Keratinocyte (primary cell): ENCODE data around the gene CGRRF1. TPM values are rescaled to one million over a fixed set of nuclear protein-coding genes. Genes with fewer than 3 reads are reported as not detected.

Experiments
- DNase-seq: peaks from one replicate; pipeline ENCODE4 v3.0.0-alpha.2; 2011; ENCODE audit warnings: low read depth, missing footprints, low spot score
- FAIRE-seq: peaks from 2 replicates; lab custom pipeline; 2011; peaks lifted over from hg19 to GRCh38; lab: Jason Lieb, UNC
- H2AFZ ChIP-seq: 2 replicates; pipeline ENCODE4 v1.6.0; 2012; ENCODE audit warnings: low read length, control low read depth, inconsistent platforms; ENCODE audit not compliant: control insufficient read depth
- H3K27ac ChIP-seq: 2 replicates; pipeline ENCODE4 v1.5.1; 2011; ENCODE audit warnings: low read length; ENCODE audit not compliant: control insufficient read depth, insufficient read depth
- H3K27me3 ChIP-seq: 3 replicates; pipeline ENCODE4 v1.6.0; 2011; ENCODE audit warnings: low read length; ENCODE audit not compliant: control insufficient read depth, insufficient read depth; ENCODE audit errors: extremely low read depth
- H3K36me3 ChIP-seq, 2 experiments: 2 replicates in 1 of 2; 3 replicates in 1 of 2; pipeline ENCODE4 v1.5.1; 2011; ENCODE audit warnings: low read length in 2 of 2, mild to moderate bottlenecking in 1 of 2; ENCODE audit not compliant: control insufficient read depth in 2 of 2, insufficient read depth in 2 of 2; ENCODE audit errors: extremely low read depth in 1 of 2
- H3K4me1 ChIP-seq: 3 replicates; pipeline ENCODE4 v1.5.1; 2011; ENCODE audit warnings: low read length; ENCODE audit not compliant: control insufficient read depth, insufficient read depth; ENCODE audit errors: extremely low read depth
- H3K4me2 ChIP-seq: 3 replicates; pipeline ENCODE4 v1.6.0; 2011; ENCODE audit warnings: low read depth, low read length; ENCODE audit not compliant: control insufficient read depth, insufficient read depth; ENCODE audit errors: extremely low read depth
- H3K4me3 ChIP-seq, 3 experiments: fragments of 200-600 bp in 1 of 3; sonication (generic) in 1 of 3; 2 replicates in 2 of 3; 3 replicates in 1 of 3; pipeline ENCODE4 v1.5.1; 2011 to 2016; ENCODE audit warnings: low read length in 3 of 3, mild to moderate bottlenecking in 3 of 3, control low read depth in 2 of 3, inconsistent platforms in 1 of 3, low read depth in 1 of 3, mixed read lengths in 1 of 3, mixed run types in 1 of 3, moderate library complexity in 1 of 3; ENCODE audit not compliant: control insufficient read depth in 2 of 3, insufficient read depth in 2 of 3; ENCODE audit errors: extremely low read depth in 1 of 3
- H3K79me2 ChIP-seq: 2 replicates; pipeline ENCODE4 v1.6.0; 2012; ENCODE audit warnings: low read length; ENCODE audit not compliant: control insufficient read depth, insufficient read depth
- H3K9ac ChIP-seq: 3 replicates; pipeline ENCODE4 v1.6.0; 2011; ENCODE audit warnings: low read length; ENCODE audit not compliant: control insufficient read depth, insufficient read depth; ENCODE audit errors: extremely low read depth
- H3K9me1 ChIP-seq: 3 replicates; pipeline ENCODE4 v1.6.0; 2011; ENCODE audit warnings: low read length; ENCODE audit not compliant: control insufficient read depth, insufficient read depth; ENCODE audit errors: extremely low read depth
- H3K9me3 ChIP-seq: 2 replicates; pipeline ENCODE4 v1.5.1; 2012; ENCODE audit warnings: low read depth, low read length; ENCODE audit not compliant: control insufficient read depth
- H4K20me1 ChIP-seq: 3 replicates; pipeline ENCODE4 v1.6.0; 2011; ENCODE audit warnings: low read length; ENCODE audit not compliant: control insufficient read depth, insufficient read depth; ENCODE audit errors: extremely low read depth
- CTCF ChIP-seq, 3 experiments: IDR thresholded peaks in 1 of 3; conservative IDR thresholded peaks in 1 of 3; optimal IDR thresholded peaks in 1 of 3; 2 replicates in 2 of 3; 3 replicates in 1 of 3; pipeline versions ENCODE3 to v1.5.1; 2011; ENCODE audit warnings: low read length in 3 of 3, mild to moderate bottlenecking in 3 of 3, moderate library complexity in 2 of 3, control low read depth in 1 of 3, inconsistent platforms in 1 of 3; ENCODE audit not compliant: insufficient read depth in 2 of 3; ENCODE audit errors: extremely low read depth in 1 of 3
- EZH2 ChIP-seq: IDR thresholded peaks from one replicate; pipeline ENCODE4 v1.6.1; 2012; ENCODE audit warnings: inconsistent platforms, mild to moderate bottlenecking, low read length, moderate library complexity
- dilution Hi-C: fragments of 300-500 bp; cut with MboI; formaldehyde crosslinking; loops from one replicate; pipeline ENCODE4 v1.7.0; 2020; ENCODE audit warnings: low sequenced_read_pairs; ENCODE audit not compliant: extremely low pct_ligation_motif_present
- polyA plus RNA-seq, 5 experiments: library from polyadenylated mRNA; depleted of rRNA in 3 of 5; stranded (reverse) in 3 of 5; stranded (forward) in 1 of 5; unstranded in 1 of 5; fragments of >200 nt; gene quantifications; 1 replicate in 1 of 5; 2 replicates in 3 of 5; 3 replicates in 1 of 5; pipeline versions ENCODE4 v1.2.1 to v1.2.3, GENCODE V29; 2011 to 2012; ENCODE audit warnings: missing spikeins in 2 of 5, low read depth in 1 of 5, low replicate concordance in 1 of 5

The CGRRF1 gene
- polyA plus RNA-seq, 1 donor (not counting 4 experiments of a cell fraction or from before 2014, with no cell fraction given), result 19.5 TPM

DNA sequence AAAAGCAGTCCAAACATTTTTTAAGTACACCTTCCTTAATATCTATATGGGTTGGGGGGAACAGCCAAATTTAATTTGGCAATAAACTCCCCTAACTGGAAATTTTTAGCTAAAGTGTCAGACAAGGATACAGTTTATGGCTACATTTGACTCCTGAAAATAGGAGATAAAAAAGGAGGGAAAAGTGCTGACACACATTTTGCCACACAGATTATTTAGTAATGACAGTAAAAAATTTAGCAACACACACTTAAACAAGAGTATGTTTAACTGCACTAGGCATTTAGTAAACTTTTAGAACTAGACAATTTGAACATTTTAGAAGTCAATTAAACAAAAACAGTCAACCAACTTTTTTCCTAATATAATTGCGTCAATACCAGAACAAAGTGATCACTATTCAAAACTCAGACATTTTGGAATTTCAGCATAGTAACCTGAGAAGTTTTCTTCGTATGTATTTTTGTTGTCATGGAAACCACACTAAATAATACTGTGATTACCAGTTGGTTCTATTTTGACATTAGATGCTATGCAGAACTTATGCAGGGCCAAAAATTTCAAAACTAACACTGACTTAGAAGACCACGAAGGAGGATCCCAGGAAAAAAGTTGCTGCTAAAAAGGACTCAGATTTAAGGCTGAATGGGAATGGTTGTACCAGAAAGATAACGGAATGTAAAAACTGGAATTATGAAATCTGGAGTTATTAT is 34.4 kb upstream of the CGRRF1 start:
- TF ChIP-seq EZH2 (no peak), CTCF (optimal IDR thresholded peaks at IDR 0.05 in 1 of 3, IDR thresholded peaks at IDR 0.05 in 1 of 3, conservative IDR thresholded peaks at IDR 0.05 in 1 of 3; ENCODE audit: extremely low read depth in 1 of 3, insufficient read depth in 2 of 3, low read length in 3 of 3) (no peak)
- no peaks in the 10 kb centered on the region for H3K9me3 ChIP-seq
- H3K79me2 ChIP-seq, result peaks cover 3% of the 10 kb centered on the region
- DNase-seq (no peak), FAIRE-seq (no peak)
- no peak overlapping the region for H2AFZ ChIP-seq
- no peaks in the 10 kb centered on the region for H3K9me1 ChIP-seq
- H3K4me3 ChIP-seq, result no peak overlapping the region
- H3K27me3 ChIP-seq, result no peaks in the 10 kb centered on the region
- H3K27ac ChIP-seq, result no peak overlapping the region
- no peaks in the 10 kb centered on the region for H3K4me1 ChIP-seq
- no peaks in the 10 kb centered on the region for H4K20me1 ChIP-seq
- H3K4me2 ChIP-seq, result no peak overlapping the region
- H3K36me3 ChIP-seq, result peaks cover 8 to 31% of the 10 kb centered on the region in 2 experiments
- dilution Hi-C loops, result no loop called here
- H3K9ac ChIP-seq, result no peak overlapping the region

DNA sequence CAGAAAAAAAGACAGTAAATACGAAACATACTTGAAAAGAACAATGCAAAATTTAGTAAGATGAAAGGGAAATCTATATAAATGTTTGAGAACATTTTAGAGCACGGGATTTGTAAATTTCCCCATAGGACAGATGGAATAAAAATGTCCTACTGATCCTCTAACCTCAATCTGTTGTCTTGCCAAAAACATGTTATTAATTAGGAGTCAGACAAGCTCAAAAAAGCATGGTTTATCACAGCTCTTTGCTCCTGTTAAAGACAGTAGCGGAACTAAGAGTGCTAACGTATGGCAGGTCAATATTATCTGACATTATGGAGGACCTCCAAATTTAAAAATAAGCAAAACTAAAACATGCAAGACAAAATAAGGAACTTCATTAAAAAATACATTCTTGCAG is 33.8 kb upstream of the CGRRF1 start:
- TF ChIP-seq EZH2 (no peak), CTCF (optimal IDR thresholded peaks at IDR 0.05 in 1 of 3, IDR thresholded peaks at IDR 0.05 in 1 of 3, conservative IDR thresholded peaks at IDR 0.05 in 1 of 3; ENCODE audit: extremely low read depth in 1 of 3, insufficient read depth in 2 of 3, low read length in 3 of 3) (no peak)
- H3K9me1 ChIP-seq, result no peaks in the 10 kb centered on the region
- no peak overlapping the region for H3K27ac ChIP-seq
- H3K4me1 ChIP-seq, result peaks cover 5% of the 10 kb centered on the region
- H3K4me3 ChIP-seq, result no peak overlapping the region
- H3K9me3 ChIP-seq, result no peaks in the 10 kb centered on the region
- DNase-seq, result no peak
- no peaks in the 10 kb centered on the region for H4K20me1 ChIP-seq
- peaks cover 8 to 31% of the 10 kb centered on the region in 2 experiments for H3K36me3 ChIP-seq
- dilution Hi-C loops, result no loop called here
- H2AFZ ChIP-seq, result no peak overlapping the region
- H3K79me2 ChIP-seq, result peaks cover 5% of the 10 kb centered on the region
- H3K9ac ChIP-seq, result no peak overlapping the region
- FAIRE-seq, result no peak
- H3K4me2 ChIP-seq, result no peak overlapping the region
- H3K27me3 ChIP-seq, result no peaks in the 10 kb centered on the region
